Loucy (cell line): ENCODE results near the gene VAV2.

Experiments used
- H2AFZ ChIP-seq: fragments of 200-600 bp; sonication (generic); 2 replicates; pipeline ENCODE4 v1.6.0; 2016; ENCODE audit warnings: antibody characterized with exemption, mild to moderate bottlenecking, low read length, moderate library complexity
- H3F3A ChIP-seq: fragments of 200-600 bp; 2 replicates; pipeline ENCODE4 v1.6.0; 2016; ENCODE audit warnings: antibody characterized with exemption, low read depth, mild to moderate bottlenecking
- H3K27me3 ChIP-seq: fragments of 200-600 bp; sonication (generic); 2 replicates; pipeline ENCODE4 v1.6.1; 2014; ENCODE audit warnings: low read length, mild to moderate bottlenecking; ENCODE audit not compliant: insufficient read depth, poor library complexity, severe bottlenecking
- H3K36me3 ChIP-seq: fragments of 200-600 bp; sonication (generic); 2 replicates; pipeline ENCODE4 v1.6.1; 2016; ENCODE audit warnings: low read length; ENCODE audit not compliant: insufficient read depth
- H3K4me1 ChIP-seq: fragments of 200-600 bp; sonication (generic); 2 replicates; pipeline ENCODE4 v1.5.1; 2014; ENCODE audit warnings: low read length, mild to moderate bottlenecking; ENCODE audit not compliant: insufficient read depth, poor library complexity, severe bottlenecking
- H3K4me2 ChIP-seq: fragments of 200-600 bp; sonication (generic); 2 replicates; pipeline ENCODE4 v1.6.0; 2014; ENCODE audit warnings: antibody characterized with exemption, low read length, low read depth, mild to moderate bottlenecking; ENCODE audit not compliant: poor library complexity, severe bottlenecking
- H3K4me3 ChIP-seq: fragments of 200-600 bp; sonication (generic); 2 replicates; pipeline ENCODE4 v1.5.1; 2014; ENCODE audit warnings: low read length, mild to moderate bottlenecking, mixed read lengths; ENCODE audit not compliant: poor library complexity, severe bottlenecking
- H3K79me2 ChIP-seq: fragments of 200-600 bp; sonication (generic); 2 replicates; pipeline ENCODE4 v1.6.1; 2014; ENCODE audit warnings: low read length; ENCODE audit not compliant: insufficient read depth
- H3K9ac ChIP-seq: fragments of 200-600 bp; sonication (generic); 2 replicates; pipeline ENCODE4 v1.6.0; 2014; ENCODE audit warnings: mild to moderate bottlenecking, low read depth, low read length, moderate library complexity; ENCODE audit not compliant: poor library complexity, severe bottlenecking
- H3K9me2 ChIP-seq: fragments of 200-600 bp; sonication (generic); replicated peaks from 2 replicates; pipeline ENCODE4 v1.6.1; 2016; ENCODE audit warnings: low read depth, low read length, mixed read lengths
- H3K9me3 ChIP-seq: fragments of 200-600 bp; sonication (generic); 2 replicates; pipeline ENCODE4 v1.6.1; 2014; ENCODE audit warnings: mild to moderate bottlenecking, antibody characterized with exemption, low read length, low read depth; ENCODE audit not compliant: insufficient read depth
- H4K20me1 ChIP-seq: fragments of 200-600 bp; sonication (generic); 2 replicates; pipeline ENCODE4 v1.6.0; 2014; ENCODE audit warnings: antibody characterized with exemption, low read length, mild to moderate bottlenecking; ENCODE audit not compliant: insufficient read depth, poor library complexity, severe bottlenecking
- EZH2phosphoT487 ChIP-seq: fragments of 200-600 bp; IDR thresholded peaks from 2 replicates; pipeline ENCODE4 v1.6.1; 2018; ENCODE audit warnings: antibody characterized with exemption, mild to moderate bottlenecking, moderate library complexity, borderline replicate concordance
- TF ChIP-seq, protein P1 (sequence below): fragments of 200-600 bp; sonication (generic); conservative IDR thresholded peaks from 2 replicates; pipeline ENCODE4 v1.5.1; 2014; ENCODE audit warnings: mild to moderate bottlenecking, antibody characterized with exemption, low read length

Gene VAV2

DNA sequence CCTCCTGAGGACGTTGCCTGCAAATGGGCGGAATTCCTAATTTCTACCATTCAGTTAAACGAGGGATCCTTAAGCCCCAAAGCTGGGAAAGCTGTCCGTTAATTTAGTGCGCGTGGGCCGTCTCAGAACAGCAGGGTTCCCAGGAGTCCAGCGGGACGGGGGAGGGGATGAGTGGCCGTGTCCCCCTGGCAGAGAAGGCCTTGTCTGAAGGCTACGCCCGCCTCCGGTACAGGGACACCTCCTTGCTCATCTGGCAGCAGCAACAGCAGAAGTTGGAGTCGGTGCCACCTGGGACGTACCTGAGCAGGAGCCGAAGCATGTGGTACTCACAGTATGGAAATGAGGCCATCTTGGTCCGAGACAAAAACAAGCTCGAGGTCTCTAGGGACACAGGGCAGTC lies 34.5 kb upstream of the VAV2 start:
- Histone ChIP-seq H3K4me1 (peaks cover 4% of the 10 kb centered on the region), H2AFZ (no peak overlapping the region), H3K4me3 (no peak overlapping the region), H4K20me1 (no peaks in the 10 kb centered on the region), H3K27me3 (no peaks in the 10 kb centered on the region), H3K9ac (no peak overlapping the region), H3K36me3 (peaks cover 5% of the 10 kb centered on the region; the same call in 1 of the 2 replicates), H3K9me2 (no peaks in the 10 kb centered on the region), H3K79me2 (no peaks in the 10 kb centered on the region), H3K9me3 (no peaks in the 10 kb centered on the region), H3F3A (no peaks in the 10 kb centered on the region), H3K4me2 (peak overlapping the region; percentile 73)
- TF ChIP-seq, protein P1, sequence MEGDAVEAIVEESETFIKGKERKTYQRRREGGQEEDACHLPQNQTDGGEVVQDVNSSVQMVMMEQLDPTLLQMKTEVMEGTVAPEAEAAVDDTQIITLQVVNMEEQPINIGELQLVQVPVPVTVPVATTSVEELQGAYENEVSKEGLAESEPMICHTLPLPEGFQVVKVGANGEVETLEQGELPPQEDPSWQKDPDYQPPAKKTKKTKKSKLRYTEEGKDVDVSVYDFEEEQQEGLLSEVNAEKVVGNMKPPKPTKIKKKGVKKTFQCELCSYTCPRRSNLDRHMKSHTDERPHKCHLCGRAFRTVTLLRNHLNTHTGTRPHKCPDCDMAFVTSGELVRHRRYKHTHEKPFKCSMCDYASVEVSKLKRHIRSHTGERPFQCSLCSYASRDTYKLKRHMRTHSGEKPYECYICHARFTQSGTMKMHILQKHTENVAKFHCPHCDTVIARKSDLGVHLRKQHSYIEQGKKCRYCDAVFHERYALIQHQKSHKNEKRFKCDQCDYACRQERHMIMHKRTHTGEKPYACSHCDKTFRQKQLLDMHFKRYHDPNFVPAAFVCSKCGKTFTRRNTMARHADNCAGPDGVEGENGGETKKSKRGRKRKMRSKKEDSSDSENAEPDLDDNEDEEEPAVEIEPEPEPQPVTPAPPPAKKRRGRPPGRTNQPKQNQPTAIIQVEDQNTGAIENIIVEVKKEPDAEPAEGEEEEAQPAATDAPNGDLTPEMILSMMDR: no peak
- TF ChIP-seq EZH2phosphoT487: no peak

DNA sequence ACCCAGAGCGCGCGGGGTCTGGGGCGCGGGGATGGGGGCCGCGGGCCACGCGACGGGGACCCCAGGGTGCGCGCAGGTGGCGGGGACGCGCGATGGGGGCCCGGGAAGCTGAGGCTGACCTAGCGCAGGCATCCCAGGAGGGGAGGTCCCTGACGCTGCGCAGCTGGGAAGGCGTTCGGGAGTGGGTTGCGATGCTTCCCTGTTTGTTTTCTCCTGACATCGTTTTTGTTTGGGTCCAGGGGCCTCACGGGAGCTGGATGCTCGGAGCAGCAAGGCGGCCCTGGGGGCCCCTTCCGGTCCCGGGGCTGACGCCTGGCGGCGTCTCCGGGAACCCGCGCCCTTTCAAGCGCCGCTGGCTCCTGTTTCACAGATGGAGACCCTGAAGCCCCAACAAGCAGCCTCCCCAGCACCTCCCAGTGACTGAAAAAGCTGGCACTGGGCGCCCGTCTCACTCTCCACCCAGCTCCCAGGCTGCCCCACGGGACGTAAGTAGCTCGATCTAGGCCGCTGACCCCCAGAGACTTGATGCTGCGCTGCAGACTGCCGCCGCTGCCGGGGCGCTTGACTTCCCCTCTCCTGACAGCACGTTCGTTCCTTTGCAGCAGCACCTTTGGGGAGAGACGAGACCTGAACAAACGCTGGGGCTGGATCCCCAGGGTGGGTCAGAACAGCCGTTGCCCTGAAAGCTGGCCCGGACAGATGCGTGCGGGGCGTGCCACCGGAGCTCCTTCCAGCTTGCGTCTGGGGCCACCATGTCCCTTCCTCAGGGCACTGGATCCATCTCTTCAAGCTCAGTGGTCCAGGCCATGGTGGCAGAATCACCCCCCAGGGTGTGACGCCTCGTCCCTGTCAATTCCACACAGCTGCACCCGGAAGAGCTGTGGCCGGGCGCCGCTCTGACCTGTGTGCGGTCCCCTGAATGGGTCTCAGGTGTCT lies 33.8 kb upstream of the VAV2 start:
- Histone ChIP-seq H3K4me3 (peak overlapping the region; percentile 81), H3K27me3 (no peaks in the 10 kb centered on the region), H3K9me2 (no peaks in the 10 kb centered on the region), H2AFZ (peak overlapping the region; percentile 77), H3K9me3 (no peaks in the 10 kb centered on the region), H4K20me1 (no peaks in the 10 kb centered on the region), H3K9ac (peak overlapping the region; percentile 59), H3K4me2 (peak overlapping the region; percentile 73), H3K79me2 (no peaks in the 10 kb centered on the region), H3F3A (no peaks in the 10 kb centered on the region), H3K4me1 (peaks cover 4% of the 10 kb centered on the region), H3K36me3 (no peaks in the 10 kb centered on the region; the same call in 1 of the 2 replicates)
- TF ChIP-seq EZH2phosphoT487: no peak
- TF ChIP-seq, protein P1: peak; percentile 31

DNA sequence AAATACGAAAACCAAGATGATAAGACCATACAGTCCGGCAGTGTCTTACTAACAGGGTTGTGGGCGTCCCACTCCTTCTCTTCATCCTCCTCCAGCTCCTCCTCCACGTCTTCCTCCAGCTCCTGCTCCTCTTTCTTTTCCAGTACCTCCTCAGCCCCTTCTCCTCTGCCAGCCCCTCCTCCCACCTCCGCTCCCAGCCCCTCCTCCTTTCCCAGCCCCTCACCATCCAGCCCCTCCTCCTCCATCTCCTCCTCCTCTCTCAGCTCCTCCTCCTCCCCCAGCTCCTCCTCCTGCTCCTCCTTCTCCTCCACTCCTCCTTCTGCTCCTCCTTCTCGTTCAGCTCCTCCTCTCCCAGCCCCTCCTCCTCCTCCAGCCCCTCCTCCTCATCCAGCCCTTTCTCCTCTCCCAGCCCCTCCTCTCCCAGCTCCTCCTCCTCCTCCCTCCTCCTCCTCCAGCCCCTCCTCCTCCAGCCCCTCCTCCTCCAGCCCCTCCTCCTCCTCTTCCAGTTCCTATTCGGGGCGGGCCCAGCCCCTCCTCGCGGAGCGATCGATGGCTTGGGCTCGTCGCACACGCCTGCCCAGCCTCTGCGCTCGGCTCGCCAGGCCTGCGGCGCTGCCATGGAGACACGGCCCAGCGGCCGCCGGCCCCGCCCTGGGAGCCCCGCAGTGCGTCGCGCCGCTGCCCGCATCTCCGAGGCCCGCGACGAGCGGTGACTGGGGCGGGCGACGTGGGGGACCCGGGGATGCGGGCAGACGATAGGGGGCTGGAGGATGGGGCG lies 32.9 kb upstream of the VAV2 start, which contains the start of gene BRD3OS:
Gene BRD3OS (plus strand): TSS at position 654 of the 778 bp plus-strand sequence. CDS start 1,267 bp downstream, outside the sequence.
- Histone ChIP-seq H3K4me3 (peak within 1 kb of the TSS; percentile 81), H3K27me3 (no peaks in the 10 kb centered on the region), H3K79me2 (no peaks in the 10 kb centered on the region), H4K20me1 (no peaks in the 10 kb centered on the region), H3F3A (no peaks in the 10 kb centered on the region), H3K36me3 (no peaks in the 10 kb centered on the region; the same call in 1 of the 2 replicates), H3K9ac (peak within 1 kb of the TSS; percentile 59), H2AFZ (peak within 1 kb of the TSS; percentile 78), H3K9me2 (no peaks in the 10 kb centered on the region), H3K9me3 (no peaks in the 10 kb centered on the region), H3K4me1 (peaks cover 4% of the 10 kb centered on the region), H3K4me2 (peak within 1 kb of the TSS; percentile 73)
- TF ChIP-seq EZH2phosphoT487: no peak
- TF ChIP-seq, protein P1: no peak
